NCI-H146 treated with DMSO at 0.1 percent for 48 hours (cell line): ENCODE measurements around the gene ZFP36L1.

Experiments
- DNase-seq: peaks from one replicate; lab custom pipeline; 2025; ENCODE audit not compliant: unreplicated experiment; lab: John Stamatoyannopoulos, UW

ZFP36L1 gene

DNA sequence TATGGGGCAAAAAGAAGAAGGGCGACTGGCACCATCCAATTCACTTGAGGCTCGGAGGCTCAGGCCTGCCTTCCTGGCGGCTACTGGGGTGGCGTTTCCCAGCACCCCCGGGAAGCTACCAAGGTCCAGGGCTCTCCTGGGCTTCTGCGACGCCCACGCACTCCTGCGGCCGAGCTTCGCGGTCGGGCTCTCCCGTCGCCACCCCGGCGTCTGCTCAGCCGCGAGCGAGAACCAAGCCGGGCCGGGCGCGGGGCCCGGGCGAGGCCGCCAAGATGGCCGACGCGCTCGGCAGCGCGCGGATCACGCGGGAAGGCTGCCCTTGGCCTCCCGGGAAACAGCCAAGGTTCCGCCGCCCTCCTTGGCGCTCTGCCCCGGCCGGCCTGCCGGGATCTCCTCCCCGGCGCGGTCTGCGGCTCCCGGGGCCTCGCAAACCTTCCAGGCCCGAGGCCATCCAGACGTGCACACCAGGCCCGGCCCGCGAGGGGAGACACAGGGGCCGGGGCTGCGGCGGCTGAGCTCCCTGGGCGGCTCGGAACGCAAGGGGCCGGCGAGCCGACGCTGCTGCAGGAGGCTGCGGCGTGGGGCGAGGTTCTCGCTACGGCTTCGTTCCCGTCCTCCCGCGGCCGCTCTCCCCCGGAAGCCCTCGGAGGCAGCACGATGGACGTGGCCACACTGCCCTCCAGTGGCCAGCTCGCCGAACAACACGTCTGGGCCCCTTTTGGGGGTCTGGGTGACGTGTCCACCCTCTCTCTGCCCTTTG, 23.5 kb upstream of the ZFP36L1 start:
- DNase-seq = peak; percentile 53

DNA sequence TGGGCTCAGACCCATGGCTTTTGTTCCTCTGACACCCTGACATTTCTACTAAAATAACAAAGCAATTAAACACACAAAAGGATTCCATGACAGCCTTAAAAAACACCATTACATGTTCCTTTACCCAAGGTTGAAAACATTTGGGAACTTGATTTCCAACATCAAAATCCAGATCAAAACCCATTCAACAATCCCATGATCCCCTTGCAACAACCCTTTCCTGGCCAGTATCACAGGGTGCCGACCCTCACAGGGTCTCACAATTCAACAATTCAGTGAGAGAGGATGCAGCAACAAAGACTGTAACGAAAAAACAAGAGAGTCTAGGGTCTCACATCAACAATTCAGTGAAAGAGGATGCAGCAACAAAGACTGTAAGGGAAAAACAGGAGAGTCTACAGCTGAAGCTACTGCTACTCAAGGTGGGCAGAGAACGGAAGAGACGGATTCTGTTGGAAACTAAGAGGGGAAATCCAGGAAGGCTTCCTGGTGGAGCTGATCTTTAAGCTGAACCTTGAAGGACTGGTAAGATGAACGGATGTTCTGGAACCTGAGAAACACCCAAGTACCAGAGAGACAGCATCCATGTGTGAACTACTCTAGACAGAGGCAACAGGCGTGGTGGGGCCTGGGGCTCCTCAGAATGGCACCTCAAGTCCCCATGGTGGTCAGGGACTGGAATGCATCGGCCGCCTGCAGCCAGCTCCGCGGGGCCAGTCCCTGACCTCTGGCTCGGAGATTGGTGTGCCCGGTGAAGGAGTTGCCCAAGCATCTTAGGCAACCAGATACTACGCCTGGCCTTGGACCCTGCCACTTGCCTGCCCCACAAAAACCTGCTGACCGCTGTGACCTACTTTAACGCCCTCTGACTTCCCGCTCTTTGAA, 22.7 kb upstream of the ZFP36L1 start:
- DNase-seq = no peak

DNA sequence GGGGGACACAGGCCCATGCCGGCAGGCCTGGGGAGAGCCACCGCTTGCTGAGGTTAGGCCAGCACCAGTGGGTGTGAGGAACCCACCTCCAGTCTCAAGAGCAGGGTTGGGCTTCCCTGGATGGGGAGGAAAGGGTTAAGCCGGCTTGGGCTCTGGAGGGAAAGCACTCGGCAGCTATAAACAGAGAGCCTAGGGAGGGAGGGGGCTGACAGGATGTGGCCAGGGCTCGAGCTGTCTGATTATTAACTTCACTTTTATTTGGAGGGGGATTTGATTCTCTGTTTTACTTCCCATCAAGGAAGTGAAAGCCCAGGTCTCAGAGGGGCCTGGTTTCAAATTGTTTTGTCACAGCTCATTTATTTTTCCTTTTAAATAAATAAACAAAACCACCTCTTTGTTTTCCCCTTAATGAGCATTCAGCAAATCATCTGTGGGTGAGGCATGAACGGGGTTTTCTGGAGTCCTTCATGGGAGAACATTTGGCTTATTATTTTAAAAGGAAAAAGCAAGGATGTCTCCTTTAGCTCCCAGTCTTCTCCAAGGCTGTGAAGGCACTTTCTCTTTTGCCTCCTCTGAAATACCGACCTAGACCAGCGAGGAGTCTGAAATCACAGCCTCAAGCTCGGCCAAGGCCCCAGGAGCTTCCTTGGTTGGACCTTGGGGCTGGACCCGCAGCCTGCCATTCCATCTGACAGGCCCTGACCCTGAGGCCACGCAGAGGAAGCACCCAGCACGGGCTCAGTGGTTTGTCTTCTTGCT, 21.9 kb upstream of the ZFP36L1 start:
- DNase-seq = no peak

DNA sequence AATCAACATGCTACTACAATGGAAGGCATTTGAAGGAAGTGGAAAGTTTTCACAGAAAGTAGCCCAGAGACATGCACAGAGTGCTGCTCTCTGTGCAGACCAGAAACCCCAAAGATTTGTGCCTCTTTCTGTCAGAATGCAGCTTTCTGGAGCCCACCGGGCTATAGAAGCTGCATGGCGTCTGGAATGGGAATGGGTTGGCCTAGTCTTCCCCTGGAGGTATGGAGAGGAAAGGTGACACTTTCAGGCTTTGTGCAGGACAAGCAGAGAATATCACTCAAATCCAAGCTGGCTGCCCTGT, 21.3 kb upstream of the ZFP36L1 start:
- DNase-seq = no peak

DNA sequence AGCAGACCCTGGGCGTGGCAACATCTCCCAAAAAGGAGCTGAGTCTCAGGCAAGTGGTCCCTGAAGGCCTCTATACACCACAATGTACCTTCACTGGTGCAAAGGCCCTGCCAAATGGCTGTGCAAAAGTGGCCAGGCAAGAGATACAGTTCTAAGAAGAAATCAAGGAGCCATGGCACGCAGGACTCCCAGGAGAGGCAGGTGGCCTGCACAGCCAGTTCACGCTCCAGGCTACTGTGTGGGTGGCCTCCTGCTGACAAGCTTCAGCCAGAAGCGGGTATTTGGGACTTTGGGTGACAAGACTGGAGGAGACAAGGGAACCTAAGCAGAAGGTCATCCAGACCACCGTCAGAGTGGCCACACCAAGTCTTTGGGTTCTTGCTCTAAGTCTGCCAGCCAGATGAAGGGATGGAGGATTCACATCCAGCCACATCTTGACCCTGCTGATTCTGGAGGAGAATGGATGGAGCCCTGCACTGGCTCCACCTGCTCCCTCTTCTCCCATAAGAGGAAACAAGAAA, 20.5 kb upstream of the ZFP36L1 start:
- no peak for DNase-seq

DNA sequence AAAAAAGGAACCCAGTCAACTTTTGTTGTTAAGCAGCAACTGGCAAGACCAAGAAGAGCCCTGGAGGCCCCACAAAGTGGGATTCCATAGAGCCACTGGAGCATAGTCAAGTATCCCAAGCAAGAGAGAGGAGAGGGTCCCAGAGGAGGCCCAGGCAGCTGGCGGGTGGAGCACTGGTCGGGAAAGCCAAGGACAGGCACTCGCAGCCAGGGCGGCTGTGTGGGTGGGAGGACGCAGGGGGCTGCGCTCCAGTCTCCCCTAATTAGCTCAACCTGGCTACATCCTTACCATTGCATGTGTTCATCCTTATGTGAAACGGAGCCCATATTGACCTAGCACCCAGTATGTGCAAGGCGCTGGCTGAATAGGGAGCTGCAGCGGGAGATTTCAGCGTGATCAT, 18.3 kb upstream of the ZFP36L1 start:
- DNase-seq = no peak

DNA sequence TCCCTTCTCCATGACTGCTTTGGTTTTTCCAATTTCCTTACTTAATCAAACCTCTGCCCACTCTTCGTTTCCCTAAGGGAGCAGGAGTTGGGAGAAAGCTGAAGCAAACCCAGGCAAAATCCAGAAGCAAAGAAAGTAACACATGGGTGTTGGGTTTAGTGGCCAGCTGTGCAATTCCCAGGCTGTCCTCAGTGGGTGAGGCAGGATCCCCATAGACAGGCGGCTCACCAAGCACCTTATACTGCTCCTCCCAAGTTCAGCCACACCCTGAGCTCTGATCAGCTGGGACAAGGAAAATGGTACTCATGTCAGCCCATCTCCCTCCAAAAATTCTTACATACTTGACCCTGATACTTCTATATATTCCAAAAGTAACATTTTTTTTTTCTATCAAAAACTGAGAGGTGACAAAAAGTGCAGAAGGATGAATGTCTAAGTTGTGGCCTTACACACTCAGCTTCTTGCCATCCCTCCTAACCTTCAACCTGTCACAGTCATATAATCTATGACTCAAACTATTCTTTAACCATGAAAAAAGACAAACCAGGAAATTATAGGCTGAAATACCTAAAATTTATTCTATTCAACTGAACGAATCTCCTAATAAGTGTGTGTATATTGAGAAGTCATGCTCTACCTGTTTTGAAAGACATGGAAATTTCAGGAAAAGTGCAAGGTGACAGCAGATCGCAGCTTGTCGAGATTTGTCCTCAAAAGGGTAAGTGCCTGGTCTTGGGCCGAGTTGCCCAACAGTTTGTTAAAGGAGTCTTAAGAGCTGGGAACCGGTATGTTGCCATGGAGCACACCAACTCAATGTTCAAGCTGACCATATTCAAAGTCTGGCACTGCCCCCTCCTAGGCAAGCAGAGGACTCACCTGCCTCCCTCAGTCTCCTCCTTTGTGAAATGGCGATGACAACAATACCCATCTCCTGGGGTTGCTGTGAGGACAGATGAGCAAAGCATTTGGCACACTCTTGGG, 17.6 kb upstream of the ZFP36L1 start:
- no peak for DNase-seq

DNA sequence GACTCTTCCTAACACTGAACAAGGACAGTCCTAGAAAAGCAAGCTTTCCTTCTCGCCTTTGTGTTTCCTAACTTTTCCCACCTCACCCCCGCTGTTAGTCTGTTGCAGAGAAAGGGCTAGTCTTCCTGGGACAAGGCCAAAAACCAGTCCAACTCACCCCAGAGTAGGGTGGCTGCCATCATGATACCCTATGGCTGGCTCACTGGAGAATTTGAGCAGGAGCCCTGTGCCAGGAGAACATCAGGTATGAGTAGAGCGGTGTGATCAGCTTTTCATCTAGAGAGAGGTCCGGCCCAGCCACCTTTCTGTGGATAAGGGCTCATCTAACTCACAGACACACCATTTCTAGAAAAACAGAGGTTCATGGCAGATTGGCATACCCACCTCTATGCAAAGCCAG, 16.7 kb upstream of the ZFP36L1 start:
- no peak for DNase-seq

DNA sequence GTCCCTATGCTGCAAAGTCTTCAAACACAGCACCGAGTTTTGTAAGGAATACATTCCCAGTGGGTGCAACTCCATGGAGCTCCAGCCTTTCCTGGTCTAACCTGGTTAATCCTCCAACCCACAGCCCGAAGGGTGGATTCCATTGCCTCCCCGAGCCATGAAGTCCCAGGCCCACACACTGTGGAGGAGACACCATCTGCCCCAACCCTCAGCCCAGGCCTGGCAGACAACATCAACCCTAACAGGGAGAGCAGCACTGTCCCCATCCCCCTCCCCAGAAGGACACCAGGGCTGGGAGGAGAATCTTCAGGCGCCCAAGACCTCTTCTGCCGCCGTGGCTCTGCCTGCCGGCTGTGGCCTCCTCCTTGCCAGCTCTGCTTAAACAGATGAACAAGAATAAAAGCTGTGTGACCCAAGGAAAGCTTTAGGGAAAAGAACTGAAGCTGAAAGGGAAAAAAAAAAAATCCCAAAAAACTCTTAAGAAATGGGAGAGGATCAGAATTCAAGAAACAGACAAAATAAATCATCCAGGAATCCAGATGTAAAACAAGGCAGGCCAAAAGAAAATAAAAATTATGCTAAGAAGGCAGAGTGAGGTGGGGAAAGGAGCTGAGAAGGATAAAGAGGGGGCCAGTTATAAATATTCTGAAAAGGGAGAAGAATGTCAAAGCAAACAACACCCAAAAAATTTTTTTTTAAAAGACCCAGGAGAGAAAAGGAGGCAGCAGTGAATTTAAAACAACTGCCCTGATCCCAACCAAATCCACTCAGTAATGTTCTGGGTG, 16.0 kb upstream of the ZFP36L1 start:
- no peak for DNase-seq

DNA sequence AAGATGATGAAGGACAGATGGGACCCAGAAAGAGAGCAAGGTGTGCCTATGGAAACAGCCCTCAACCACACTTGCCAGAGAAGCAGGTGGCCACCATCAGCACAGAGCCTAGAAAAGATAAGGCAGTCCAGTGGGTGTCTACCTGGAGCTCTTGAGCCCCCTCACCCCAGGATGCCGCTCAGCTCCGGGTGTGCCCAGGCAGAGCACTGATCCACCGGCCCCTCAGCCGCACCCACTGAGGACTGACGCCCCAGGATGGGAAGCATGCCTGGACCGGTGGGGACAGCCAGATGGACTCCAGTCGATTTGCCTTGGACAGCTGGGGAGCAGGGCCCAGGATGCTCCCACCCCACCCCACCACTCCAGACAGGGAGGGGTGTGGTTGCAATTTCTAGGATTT, 15.1 kb upstream of the ZFP36L1 start:
- DNase-seq = no peak

DNA sequence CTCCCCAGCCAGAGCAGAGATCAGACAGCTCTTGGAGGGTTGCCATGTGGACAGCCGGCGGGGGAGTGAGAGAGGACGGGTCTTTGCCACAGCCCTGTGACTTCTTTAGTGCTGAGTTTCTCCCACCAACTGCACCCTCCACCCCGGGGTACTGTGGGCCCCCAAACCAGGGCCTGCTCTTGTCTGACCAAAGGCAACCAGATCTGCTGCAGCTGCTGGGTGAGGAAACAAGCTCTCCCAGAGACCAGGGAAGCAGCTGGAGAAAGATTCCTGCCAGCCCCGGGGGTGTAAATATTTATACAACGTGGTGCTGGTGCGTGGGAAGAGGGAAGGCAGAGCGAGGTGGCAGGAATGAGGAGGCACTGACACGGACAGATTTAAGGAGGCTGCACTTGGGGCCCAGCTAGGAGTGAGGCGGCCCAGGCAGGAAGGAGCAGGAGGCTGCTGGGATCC, 14.3 kb upstream of the ZFP36L1 start:
- DNase-seq = no peak

DNA sequence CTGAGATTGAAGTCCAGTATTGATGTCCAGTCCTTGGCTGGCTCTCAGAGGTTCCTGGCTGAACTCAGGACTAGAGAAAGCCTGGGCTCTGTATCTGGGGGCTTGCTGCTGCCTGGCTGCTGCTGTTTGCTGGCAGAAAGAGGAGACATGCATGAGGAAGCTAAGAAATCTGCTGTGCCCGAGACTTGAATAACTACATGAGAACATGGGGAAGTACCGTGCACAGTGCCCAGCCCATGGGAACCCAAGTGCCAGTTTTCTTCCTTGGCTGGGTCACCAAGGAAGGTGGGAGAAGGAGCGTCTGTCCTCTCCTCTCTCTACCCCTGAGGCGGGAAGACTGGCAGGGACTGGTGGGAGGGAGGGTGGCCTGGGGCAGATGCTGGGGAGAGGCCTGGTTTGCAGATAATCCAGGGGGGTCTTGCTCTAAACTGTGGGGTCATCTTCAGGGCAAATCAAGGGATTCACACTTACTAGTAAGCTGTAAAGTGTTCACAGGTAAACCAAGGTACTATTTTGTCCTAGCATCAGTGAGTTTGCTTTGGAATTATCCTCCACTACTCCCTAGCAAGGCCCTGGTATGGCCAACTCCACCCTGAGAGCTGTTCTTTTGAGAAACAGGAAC, 13.8 kb upstream of the ZFP36L1 start:
- no peak for DNase-seq

DNA sequence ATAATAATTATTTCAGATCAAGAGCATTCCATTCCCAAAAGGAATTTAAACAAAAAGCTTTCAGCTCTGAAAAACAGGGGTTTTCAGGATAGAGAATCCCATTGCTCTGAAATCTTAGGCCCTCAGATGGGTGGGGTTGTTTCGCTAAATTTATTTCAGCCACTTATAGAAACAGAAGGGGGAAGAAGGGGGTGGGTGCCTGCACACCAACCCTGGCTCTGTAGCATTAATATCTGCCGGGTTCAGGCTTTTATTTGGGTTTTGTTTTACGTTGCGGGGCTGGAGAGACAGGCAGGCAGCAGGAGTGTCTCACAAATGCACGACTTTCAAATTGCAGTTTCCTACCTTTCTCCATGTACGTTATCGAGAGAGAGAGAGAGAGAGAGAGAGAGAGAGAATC, 12.5 kb upstream of the ZFP36L1 start:
- DNase-seq = no peak

DNA sequence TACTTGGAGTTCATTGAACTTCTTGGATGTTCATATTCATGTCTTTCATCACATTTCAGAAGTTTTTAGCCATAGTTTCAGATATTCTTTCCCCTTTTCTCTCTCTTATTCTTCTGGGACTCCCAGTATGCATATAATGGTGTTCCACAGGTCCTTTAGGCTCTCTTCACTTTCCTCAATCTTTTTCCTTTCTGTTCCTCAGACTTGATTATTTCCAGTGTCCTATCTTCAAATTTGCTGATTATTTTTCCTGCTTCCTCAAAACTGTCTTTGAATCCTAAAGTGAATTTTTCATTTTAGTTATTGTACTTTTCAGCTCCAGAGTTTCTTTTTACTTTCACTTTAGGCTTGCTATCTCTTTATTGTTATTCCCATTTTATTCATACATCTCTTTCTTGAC, 8.8 kb upstream of the ZFP36L1 start:
- no peak for DNase-seq

DNA sequence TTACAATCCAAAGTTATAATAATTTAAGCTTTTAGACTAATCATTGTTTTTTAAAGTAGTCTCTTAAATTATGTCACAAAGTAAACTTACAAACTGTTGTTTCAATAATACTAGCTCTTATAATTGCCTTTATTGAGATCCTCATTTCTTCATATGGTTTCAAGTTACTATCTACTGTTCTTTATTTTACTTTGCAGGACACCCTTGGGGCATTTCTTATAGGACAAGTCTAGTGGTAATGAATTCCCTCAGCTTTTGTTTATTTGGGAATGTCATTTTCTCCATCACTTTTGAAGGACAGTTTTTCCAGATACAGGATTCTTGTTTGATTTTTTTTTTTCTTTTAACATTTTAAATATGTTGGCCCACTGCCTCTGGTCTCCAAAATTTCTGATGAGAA, 8.1 kb upstream of the ZFP36L1 start:
- DNase-seq = no peak

DNA sequence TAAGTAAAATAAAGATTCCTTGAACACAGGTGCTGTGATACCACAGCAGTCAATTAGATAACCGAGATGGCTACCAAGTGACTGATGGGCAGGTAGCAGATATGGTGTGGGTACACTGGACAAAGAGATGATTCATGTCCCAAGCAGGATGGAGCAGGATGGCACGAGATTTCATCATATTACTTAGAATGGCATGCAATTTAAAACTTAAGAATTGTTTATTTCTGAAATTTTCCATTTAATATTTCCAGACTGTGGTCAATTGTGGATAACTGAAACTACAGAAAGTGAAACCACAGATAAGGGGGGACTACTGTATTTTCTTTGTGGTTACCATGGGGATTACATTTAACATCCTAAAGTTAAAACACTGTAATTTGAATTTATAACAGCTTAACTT, 7.5 kb upstream of the ZFP36L1 start:
- DNase-seq = no peak

DNA sequence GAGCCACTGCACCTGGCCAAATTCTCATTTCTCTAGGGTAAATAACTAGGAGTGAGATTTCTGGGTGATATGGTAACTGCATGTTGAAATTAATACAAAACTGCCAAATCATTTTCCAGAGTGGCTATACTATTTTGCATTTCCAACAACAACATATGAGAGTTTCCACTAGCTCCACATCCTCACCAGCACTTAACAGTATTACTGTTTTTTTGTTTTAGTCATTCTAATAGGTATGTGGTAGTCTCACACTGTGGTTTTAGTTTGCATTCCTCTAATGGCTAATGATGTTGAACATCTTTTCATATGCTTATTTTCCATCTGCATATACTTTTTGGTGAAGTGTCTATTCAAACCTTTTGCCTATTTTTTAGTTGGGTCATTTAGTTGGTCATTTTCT, 5.8 kb upstream of the ZFP36L1 start:
- DNase-seq = no peak

DNA sequence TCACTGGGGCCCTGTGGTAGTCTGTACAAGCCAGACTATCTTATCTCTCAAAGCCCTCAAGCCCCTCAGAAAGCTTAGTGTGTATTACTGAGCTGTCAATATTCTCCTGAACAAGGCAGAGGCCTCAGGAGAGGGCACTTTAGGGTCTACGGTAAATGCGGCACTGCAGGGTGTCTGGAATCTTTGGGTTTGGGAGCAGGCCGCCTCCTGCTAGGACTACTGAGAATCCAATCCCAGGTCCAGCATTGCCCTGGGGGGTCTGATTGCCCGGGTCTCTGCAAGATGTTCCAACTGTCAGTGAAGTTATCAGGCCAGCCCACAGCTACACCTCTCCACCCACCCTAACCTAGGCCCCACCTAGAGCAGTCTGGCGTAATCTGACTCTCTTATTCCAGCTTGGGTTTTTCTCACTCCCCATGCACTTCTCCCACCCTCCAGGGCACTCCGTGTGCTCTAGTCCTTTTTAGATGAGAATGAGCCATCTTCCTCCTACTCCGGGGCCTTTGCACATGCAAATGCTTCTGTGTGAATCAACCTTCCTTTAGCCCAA, 4.3 kb upstream of the ZFP36L1 start:
- no peak for DNase-seq
